PC-3 (cell line): ENCODE results near the gene GRIA2.

Experiments
- EZH2phosphoT487 ChIP-seq: fragments of 300-600 bp; sonication (generic); IDR thresholded peaks from 2 replicates; pipeline ENCODE4 v1.6.1; 2018; ENCODE audit warnings: mild to moderate bottlenecking, antibody characterized with exemption, low read length, borderline replicate concordance
- TF ChIP-seq, protein P1 (sequence below): fragments of 300-600 bp; sonication (generic); conservative IDR thresholded peaks from 2 replicates; pipeline ENCODE4 v1.5.1; 2017; ENCODE audit warnings: antibody characterized with exemption, low read depth, mild to moderate bottlenecking, low read length

GRCh38 chr4:157271166-157271869 lies 50.8 kb downstream of the GRIA2 start:
- TF ChIP-seq, protein P1, sequence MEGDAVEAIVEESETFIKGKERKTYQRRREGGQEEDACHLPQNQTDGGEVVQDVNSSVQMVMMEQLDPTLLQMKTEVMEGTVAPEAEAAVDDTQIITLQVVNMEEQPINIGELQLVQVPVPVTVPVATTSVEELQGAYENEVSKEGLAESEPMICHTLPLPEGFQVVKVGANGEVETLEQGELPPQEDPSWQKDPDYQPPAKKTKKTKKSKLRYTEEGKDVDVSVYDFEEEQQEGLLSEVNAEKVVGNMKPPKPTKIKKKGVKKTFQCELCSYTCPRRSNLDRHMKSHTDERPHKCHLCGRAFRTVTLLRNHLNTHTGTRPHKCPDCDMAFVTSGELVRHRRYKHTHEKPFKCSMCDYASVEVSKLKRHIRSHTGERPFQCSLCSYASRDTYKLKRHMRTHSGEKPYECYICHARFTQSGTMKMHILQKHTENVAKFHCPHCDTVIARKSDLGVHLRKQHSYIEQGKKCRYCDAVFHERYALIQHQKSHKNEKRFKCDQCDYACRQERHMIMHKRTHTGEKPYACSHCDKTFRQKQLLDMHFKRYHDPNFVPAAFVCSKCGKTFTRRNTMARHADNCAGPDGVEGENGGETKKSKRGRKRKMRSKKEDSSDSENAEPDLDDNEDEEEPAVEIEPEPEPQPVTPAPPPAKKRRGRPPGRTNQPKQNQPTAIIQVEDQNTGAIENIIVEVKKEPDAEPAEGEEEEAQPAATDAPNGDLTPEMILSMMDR: no peak
- TF ChIP-seq EZH2phosphoT487: no peak
